Parathyroid adenoma (tissue), 2 donors: ENCODE measurements around the gene UBE2D4.
"Not testable (repeated sequence)": the region's sequence is repeated elsewhere in the genome, so short reads cannot be mapped to it uniquely, and the experiment has no call there.

ENCODE experiments used
- H2AFZ ChIP-seq: fragments of 300-600 bp; sonication (generic); one replicate; pipeline ENCODE4 v1.7.0; 2017; ENCODE audit warnings: antibody characterized with exemption, mild to moderate bottlenecking
- H3K27ac ChIP-seq: fragments of 300-600 bp; sonication (generic); one replicate; pipeline ENCODE4 v1.7.0; 2017
- H3K27me3 ChIP-seq: fragments of 300-600 bp; sonication (generic); one replicate; pipeline ENCODE4 v1.7.0; 2017; ENCODE audit warnings: low read length; ENCODE audit not compliant: control insufficient read depth, insufficient read depth
- H3K36me3 ChIP-seq: fragments of 300-600 bp; sonication (generic); one replicate; pipeline ENCODE4 v1.7.0; 2017; ENCODE audit warnings: low read length; ENCODE audit not compliant: control insufficient read depth, insufficient read depth
- H3K4me1 ChIP-seq: fragments of 300-600 bp; sonication (generic); one replicate; pipeline ENCODE4 v1.7.0; 2017; ENCODE audit warnings: control low read depth
- H3K4me2 ChIP-seq: fragments of 300-600 bp; sonication (generic); one replicate; pipeline ENCODE4 v1.7.0; 2017; ENCODE audit warnings: low read length
- H3K4me3 ChIP-seq: fragments of 300-600 bp; sonication (generic); one replicate; pipeline ENCODE4 v1.7.0; 2017; ENCODE audit warnings: low read depth, low read length
- H3K79me2 ChIP-seq: fragments of 300-600 bp; sonication (generic); one replicate; pipeline ENCODE4 v1.7.0; 2017; ENCODE audit warnings: control low read depth
- H3K9ac ChIP-seq: fragments of 300-600 bp; sonication (generic); one replicate; pipeline ENCODE4 v1.7.0; 2017; ENCODE audit warnings: mild to moderate bottlenecking
- H3K9me3 ChIP-seq: fragments of 300-600 bp; sonication (generic); one replicate; pipeline ENCODE4 v1.7.0; 2017; ENCODE audit warnings: low read length; ENCODE audit not compliant: control insufficient read depth
- donor health status: primary hyperparathyroidism.

Gene UBE2D4

GRCh38 chr7:43992896-43993295, 66.7 kb downstream of the UBE2D4 start:
- not testable (repeated sequence) for H2AFZ ChIP-seq, H3K36me3 ChIP-seq, H3K27me3 ChIP-seq, H3K4me3 ChIP-seq, H3K9ac ChIP-seq, H3K9me3 ChIP-seq, H3K4me2 ChIP-seq, H3K27ac ChIP-seq, H3K4me1 ChIP-seq, H3K79me2 ChIP-seq

- H3K36me3 ChIP-seq, H3K9ac ChIP-seq, H3K79me2 ChIP-seq, H3K27ac ChIP-seq, H3K9me3 ChIP-seq, H3K4me1 ChIP-seq, H3K4me3 ChIP-seq, H3K4me2 ChIP-seq, H3K27me3 ChIP-seq, H2AFZ ChIP-seq: not testable (repeated sequence)
Observed at GRCh38 chr7:43994681-43995080, 68.4 kb downstream of the UBE2D4 start.

DNA sequence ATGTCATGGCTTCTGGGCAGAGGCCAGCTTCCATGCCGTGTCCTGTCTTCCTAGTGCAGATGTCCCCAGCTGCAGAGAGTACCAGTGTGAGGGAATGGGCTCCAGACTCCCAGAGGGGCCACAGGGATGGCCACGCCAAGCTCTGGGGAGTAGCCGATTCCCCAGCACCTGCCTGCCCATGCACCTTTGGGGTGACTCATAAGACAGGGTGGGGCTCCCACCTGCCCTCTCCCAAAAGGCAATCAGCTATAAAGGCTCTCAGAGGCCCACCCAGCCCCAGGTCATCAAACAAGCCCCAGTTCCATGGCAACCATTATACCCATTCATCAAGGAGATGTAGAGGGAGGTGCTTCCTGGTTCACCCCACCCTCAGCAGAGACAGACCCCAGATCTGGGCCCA, 71.3 kb downstream of the UBE2D4 start, which contains the start of gene SPDYE1:
Gene SPDYE1, plus strand, starts transcription at position 366 of the 400 bp plus-strand sequence. CDS start 2,053 bp downstream, outside the sequence.
- not testable (repeated sequence) for H3K9me3 ChIP-seq, H3K9ac ChIP-seq, H2AFZ ChIP-seq, H3K27me3 ChIP-seq, H3K79me2 ChIP-seq, H3K4me1 ChIP-seq, H3K4me3 ChIP-seq, H3K36me3 ChIP-seq, H3K27ac ChIP-seq, H3K4me2 ChIP-seq
